Stimulated activated naive CD8-positive, alpha-beta T cell treated with anti-CD3 and anti-CD28 coated beads, Interleukin-15, amount 100 ng/mL, for 72 hours (primary cell): ENCODE data around the gene MEPE.

ENCODE experiments used
- ATAC-seq: fragments of 150-1000 bp; cut with Tn5 transposase; 2 replicates; pipeline ENCODE4 v1.10.0; 2021; ENCODE audit warnings: mild to moderate bottlenecking, moderate library complexity
- DNase-seq, 2 donors: peaks; one replicate each; pipeline ENCODE4 v3.0.0; 2021 to 2022
- H3K27ac Mint-ChIP-seq, 2 donors: one replicate each; pipeline ENCODE4 v1.8.0; 2022; ENCODE audit warnings: mild to moderate bottlenecking in 2 of 2, mixed read lengths in 2 of 2, moderate library complexity in 2 of 2
- H3K27me3 Mint-ChIP-seq: one replicate; pipeline ENCODE4 v1.8.0; 2022; ENCODE audit warnings: mixed read lengths
- H3K4me1 Mint-ChIP-seq: one replicate; pipeline ENCODE4 v1.8.0; 2022; ENCODE audit warnings: mild to moderate bottlenecking, mixed read lengths
- H3K4me3 Mint-ChIP-seq, 2 donors: one replicate each; pipeline ENCODE4 v1.8.0; 2022; ENCODE audit warnings: mild to moderate bottlenecking in 2 of 2, mixed read lengths in 2 of 2, moderate library complexity in 1 of 2
- H3K9me3 Mint-ChIP-seq, 2 donors: one replicate each; pipeline ENCODE4 v1.8.0; 2022; ENCODE audit warnings: mixed read lengths in 2 of 2

The MEPE gene

GRCh38 chr4:87835197-87835596, 2.4 kb downstream of the MEPE start:
- H3K4me1 Mint-ChIP-seq: no peaks in the 10 kb centered on the region

GRCh38 chr4:87835743-87836142, 3.0 kb downstream of the MEPE start:
- H3K4me3 Mint-ChIP-seq: no peak overlapping the region
- no peaks in the 10 kb centered on the region for H3K4me1 Mint-ChIP-seq
- no peaks in the 10 kb centered on the region for H3K9me3 Mint-ChIP-seq
- no peak overlapping the region for H3K27ac Mint-ChIP-seq
- ATAC-seq: no peak
- DNase-seq: no peak
- peaks cover 8% of the 10 kb centered on the region for H3K27me3 Mint-ChIP-seq

More at GRCh38 chr4:87835197-87835596, 2.4 kb downstream of the MEPE start:
- ATAC-seq: no peak
- peaks cover 12% of the 10 kb centered on the region for H3K27me3 Mint-ChIP-seq
- H3K27ac Mint-ChIP-seq: no peak overlapping the region
- no peak for DNase-seq
- H3K9me3 Mint-ChIP-seq: no peaks in the 10 kb centered on the region
- no peak overlapping the region for H3K4me3 Mint-ChIP-seq

GRCh38 chr4:87838205-87838604, 5.4 kb downstream of the MEPE start:
- Mint-ChIP-seq H3K27me3 (peaks cover 9% of the 10 kb centered on the region), H3K4me3 (no peak overlapping the region), H3K4me1 (no peaks in the 10 kb centered on the region), H3K9me3 (no peaks in the 10 kb centered on the region), H3K27ac (no peak overlapping the region)
- no peak for DNase-seq
- ATAC-seq: no peak

- peaks cover 17% of the 10 kb centered on the region for H3K27me3 Mint-ChIP-seq
- H3K4me3 Mint-ChIP-seq: no peak overlapping the region
- DNase-seq (no peak), ATAC-seq (no peak)
- no peaks in the 10 kb centered on the region for H3K9me3 Mint-ChIP-seq
- no peak overlapping the region for H3K27ac Mint-ChIP-seq
- H3K4me1 Mint-ChIP-seq: no peaks in the 10 kb centered on the region
Observed at GRCh38 chr4:87838890-87839591, 6.3 kb downstream of the MEPE start.

GRCh38 chr4:87839592-87839946, 6.8 kb downstream of the MEPE start:
- no peak overlapping the region for H3K4me3 Mint-ChIP-seq
- no peak overlapping the region for H3K27ac Mint-ChIP-seq
- H3K4me1 Mint-ChIP-seq: no peaks in the 10 kb centered on the region
- no peak for DNase-seq
- ATAC-seq: no peak
- no peaks in the 10 kb centered on the region for H3K9me3 Mint-ChIP-seq
- peaks cover 20% of the 10 kb centered on the region for H3K27me3 Mint-ChIP-seq

GRCh38 chr4:87840149-87840548, 7.4 kb downstream of the MEPE start:
- no peaks in the 10 kb centered on the region for H3K9me3 Mint-ChIP-seq
- no peak overlapping the region for H3K4me3 Mint-ChIP-seq

GRCh38 chr4:87843936-87844335, 11.2 kb downstream of the MEPE start:
- H3K27me3 Mint-ChIP-seq: peaks cover 47% of the 10 kb centered on the region
- H3K9me3 Mint-ChIP-seq: no peaks in the 10 kb centered on the region
- ATAC-seq (no peak), DNase-seq (no peak)
- H3K4me1 Mint-ChIP-seq: peaks cover 3% of the 10 kb centered on the region
- H3K4me3 Mint-ChIP-seq: no peak overlapping the region
- H3K27ac Mint-ChIP-seq: no peak overlapping the region

More at GRCh38 chr4:87840149-87840548, 7.4 kb downstream of the MEPE start:
- Mint-ChIP-seq H3K27me3 (peaks cover 23% of the 10 kb centered on the region), H3K27ac (no peak overlapping the region), H3K4me1 (no peaks in the 10 kb centered on the region)
- no peak for ATAC-seq
- DNase-seq: no peak

- peaks cover 52% of the 10 kb centered on the region for H3K27me3 Mint-ChIP-seq
- no peak overlapping the region for H3K4me3 Mint-ChIP-seq
- H3K4me1 Mint-ChIP-seq: peaks cover 8% of the 10 kb centered on the region
- ATAC-seq: no peak
- DNase-seq: no peak
- H3K27ac Mint-ChIP-seq: no peak overlapping the region
- no peaks in the 10 kb centered on the region for H3K9me3 Mint-ChIP-seq
Observed at GRCh38 chr4:87844452-87844851, 11.7 kb downstream of the MEPE start.

GRCh38 chr4:87846226-87846625, 13.5 kb downstream of the MEPE start:
- Mint-ChIP-seq H3K4me3 (no peak overlapping the region), H3K27me3 (peaks cover 60% of the 10 kb centered on the region), H3K9me3 (no peaks in the 10 kb centered on the region), H3K27ac (no peak overlapping the region), H3K4me1 (peaks cover 8% of the 10 kb centered on the region)
- no peak for DNase-seq
- ATAC-seq: no peak

GRCh38 chr4:87848622-87849351, 16.0 kb downstream of the MEPE start:
- H3K27ac Mint-ChIP-seq: no peak overlapping the region
- no peaks in the 10 kb centered on the region for H3K9me3 Mint-ChIP-seq
- peaks cover 8% of the 10 kb centered on the region for H3K4me1 Mint-ChIP-seq
- peak; percentile 90 for ATAC-seq
- peaks cover 45% of the 10 kb centered on the region for H3K27me3 Mint-ChIP-seq
- peak; percentile 23 to 30 for DNase-seq
- H3K4me3 Mint-ChIP-seq: peak overlapping the region; percentile 30 to 61

- no peak for ATAC-seq
Observed at GRCh38 chr4:87849612-87850011, 16.8 kb downstream of the MEPE start.

GRCh38 chr4:87851332-87851731, 18.6 kb downstream of the MEPE start:
- Mint-ChIP-seq H3K27me3 (peaks cover 33% of the 10 kb centered on the region), H3K4me3 (no peak overlapping the region), H3K4me1 (peaks cover 19% of the 10 kb centered on the region), H3K9me3 (no peaks in the 10 kb centered on the region), H3K27ac (no peak overlapping the region)
- DNase-seq (no peak), ATAC-seq (no peak)

More at GRCh38 chr4:87849612-87850011, 16.8 kb downstream of the MEPE start:
- Mint-ChIP-seq H3K4me3 (no peak overlapping the region), H3K4me1 (peaks cover 8% of the 10 kb centered on the region), H3K27ac (no peak overlapping the region), H3K9me3 (no peaks in the 10 kb centered on the region), H3K27me3 (peaks cover 40% of the 10 kb centered on the region)
- no peak for DNase-seq

GRCh38 chr4:87851953-87852352, 19.2 kb downstream of the MEPE start:
- peaks cover 19% of the 10 kb centered on the region for H3K4me1 Mint-ChIP-seq
- no peak overlapping the region for H3K27ac Mint-ChIP-seq
- H3K4me3 Mint-ChIP-seq: no peak overlapping the region
- peaks cover 32% of the 10 kb centered on the region for H3K27me3 Mint-ChIP-seq
- no peak for ATAC-seq
- DNase-seq: no peak
- H3K9me3 Mint-ChIP-seq: no peaks in the 10 kb centered on the region

GRCh38 chr4:87853108-87853507, 20.3 kb downstream of the MEPE start:
- H3K4me1 Mint-ChIP-seq: peaks cover 19% of the 10 kb centered on the region
- peaks cover 25% of the 10 kb centered on the region for H3K27me3 Mint-ChIP-seq
- H3K4me3 Mint-ChIP-seq: no peak overlapping the region
- H3K9me3 Mint-ChIP-seq: no peaks in the 10 kb centered on the region
- no peak for ATAC-seq
- H3K27ac Mint-ChIP-seq: no peak overlapping the region
- no peak for DNase-seq

GRCh38 chr4:87853891-87854290, 21.1 kb downstream of the MEPE start:
- Mint-ChIP-seq H3K4me1 (peaks cover 16% of the 10 kb centered on the region), H3K9me3 (no peaks in the 10 kb centered on the region), H3K27me3 (peaks cover 33% of the 10 kb centered on the region), H3K27ac (no peak overlapping the region), H3K4me3 (no peak overlapping the region)
- ATAC-seq: no peak
- DNase-seq: no peak

- peaks cover 22% of the 10 kb centered on the region for H3K27me3 Mint-ChIP-seq
- peak; percentile 73 for ATAC-seq
- H3K27ac Mint-ChIP-seq: no peak overlapping the region
Observed at GRCh38 chr4:87855559-87855958, 22.8 kb downstream of the MEPE start.

More at GRCh38 chr4:87855559-87855958, 22.8 kb downstream of the MEPE start:
- Mint-ChIP-seq H3K4me1 (peaks cover 11% of the 10 kb centered on the region), H3K9me3 (no peaks in the 10 kb centered on the region), H3K4me3 (no peak overlapping the region)
- peak; percentile 12 to 14 for DNase-seq
